Measurements from ENCODE around the gene NLN.
"Not testable (repeated sequence)": the region's sequence is repeated elsewhere in the genome, so short reads cannot be mapped to it uniquely, and the experiment has no call there.

The NLN gene

GRCh38 chr5:65732046-65732445 is 10.0 kb downstream of the NLN start:
- not testable (repeated sequence) for DNase-seq (ENCODE audit: low spot score)

GRCh38 chr5:65734196-65734775 is 12.3 kb downstream of the NLN start:
- peak; percentile 29 for DNase-seq (ENCODE audit: low spot score)

- DNase-seq (ENCODE audit: low spot score): no peak
Measured at GRCh38 chr5:65734921-65735320, 12.9 kb downstream of the NLN start.

- DNase-seq (ENCODE audit: low spot score): no peak
Measured at GRCh38 chr5:65736011-65736410, 14.0 kb downstream of the NLN start.

GRCh38 chr5:65737842-65738241 is 15.8 kb downstream of the NLN start:
- DNase-seq (ENCODE audit: low spot score): no peak

- DNase-seq (ENCODE audit: low spot score): no peak
Measured at GRCh38 chr5:65738305-65738704, 16.3 kb downstream of the NLN start.

- no peak for DNase-seq (ENCODE audit: low spot score)
Measured at GRCh38 chr5:65739162-65739561, 17.2 kb downstream of the NLN start.

- peak; percentile 30 for DNase-seq (ENCODE audit: low spot score)
Measured at GRCh38 chr5:65742565-65743231, 20.7 kb downstream of the NLN start.

GRCh38 chr5:65749221-65749844 is 27.3 kb downstream of the NLN start:
- no peak for DNase-seq (ENCODE audit: low spot score)

GRCh38 chr5:65749956-65750355 is 28.0 kb downstream of the NLN start:
- no peak for DNase-seq (ENCODE audit: low spot score)

GRCh38 chr5:65750938-65751337 is 28.9 kb downstream of the NLN start:
- no peak for DNase-seq (ENCODE audit: low spot score)

- DNase-seq (ENCODE audit: low spot score): no peak
Measured at GRCh38 chr5:65753189-65753588, 31.2 kb downstream of the NLN start.

GRCh38 chr5:65758546-65759144 is 36.6 kb downstream of the NLN start:
- DNase-seq (ENCODE audit: low spot score): no peak

GRCh38 chr5:65760504-65761275 is 38.7 kb downstream of the NLN start:
- no peak for DNase-seq (ENCODE audit: low spot score)

GRCh38 chr5:65762234-65762633 is 40.2 kb downstream of the NLN start:
- DNase-seq (ENCODE audit: low spot score): no peak

- DNase-seq (ENCODE audit: low spot score): no peak
Measured at GRCh38 chr5:65765582-65765981, 43.6 kb downstream of the NLN start.

- DNase-seq (ENCODE audit: low spot score): no peak
Measured at GRCh38 chr5:65766175-65766574, 44.2 kb downstream of the NLN start.

- DNase-seq (ENCODE audit: low spot score): no peak
Measured at GRCh38 chr5:65766781-65767180, 44.8 kb downstream of the NLN start.

GRCh38 chr5:65767565-65767964 is 45.6 kb downstream of the NLN start:
- no peak for DNase-seq (ENCODE audit: low spot score)

GRCh38 chr5:65768723-65769346 is 46.8 kb downstream of the NLN start:
- DNase-seq (ENCODE audit: low spot score): no peak

- no peak for DNase-seq (ENCODE audit: low spot score)
Measured at GRCh38 chr5:65769539-65769938, 47.5 kb downstream of the NLN start.

- DNase-seq (ENCODE audit: low spot score): no peak
Measured at GRCh38 chr5:65771266-65771665, 49.3 kb downstream of the NLN start.

Measured in hematopoietic multipotent progenitor cell treated with erythropoietin and hydrocortisone succinate and interleukin-3 and kit ligand, for 17 days (in vitro differentiated cells).